RKO (cell line): ENCODE results near the gene CDKN2C.
"Not testable (repeated sequence)": the region's sequence is repeated elsewhere in the genome, so short reads cannot be mapped to it uniquely, and the experiment has no call there.

ENCODE experiments used
- DNase-seq: peaks from one replicate; pipeline ENCODE4 v3.0.0-alpha.2; 2016; ENCODE audit warnings: low spot score

The CDKN2C gene

GRCh38 chr1:50969611-50970508 is at the start of gene CDKN2C:
Gene CDKN2C (plus strand): TSS chr1:50970245. CDS start chr1:50970369, 124 bp downstream.
- peak; percentile 93 for DNase-seq

- DNase-seq, result no peak
Observed at GRCh38 chr1:50920409-50920808, 49.6 kb upstream of the CDKN2C start.

DNA sequence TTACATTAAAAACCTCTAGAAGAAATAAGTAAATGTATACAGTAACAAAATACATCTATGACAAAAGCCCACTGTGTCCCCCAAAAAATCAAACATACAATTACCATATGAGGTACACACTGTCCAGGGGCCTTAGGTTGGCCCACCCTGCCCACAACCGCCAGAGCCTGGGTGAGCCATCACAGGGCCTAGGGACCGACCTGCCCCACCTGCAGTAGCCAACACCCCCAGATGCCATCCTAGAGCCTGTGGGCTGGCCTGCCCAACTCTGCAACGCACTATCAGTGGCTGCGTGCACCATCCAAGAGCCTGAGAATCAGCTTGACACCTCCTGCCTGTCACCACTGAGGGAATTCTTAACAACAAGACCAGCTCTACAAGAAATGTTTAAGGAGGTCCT is 49.0 kb upstream of the CDKN2C start:
- DNase-seq, result no peak

GRCh38 chr1:50923564-50923963 is 46.5 kb upstream of the CDKN2C start:
- DNase-seq, result no peak

GRCh38 chr1:50929376-50929958 is 40.6 kb upstream of the CDKN2C start:
- DNase-seq, result peak; percentile 71

- DNase-seq, result no peak
Observed at GRCh38 chr1:50930193-50930592, 39.9 kb upstream of the CDKN2C start.

DNA sequence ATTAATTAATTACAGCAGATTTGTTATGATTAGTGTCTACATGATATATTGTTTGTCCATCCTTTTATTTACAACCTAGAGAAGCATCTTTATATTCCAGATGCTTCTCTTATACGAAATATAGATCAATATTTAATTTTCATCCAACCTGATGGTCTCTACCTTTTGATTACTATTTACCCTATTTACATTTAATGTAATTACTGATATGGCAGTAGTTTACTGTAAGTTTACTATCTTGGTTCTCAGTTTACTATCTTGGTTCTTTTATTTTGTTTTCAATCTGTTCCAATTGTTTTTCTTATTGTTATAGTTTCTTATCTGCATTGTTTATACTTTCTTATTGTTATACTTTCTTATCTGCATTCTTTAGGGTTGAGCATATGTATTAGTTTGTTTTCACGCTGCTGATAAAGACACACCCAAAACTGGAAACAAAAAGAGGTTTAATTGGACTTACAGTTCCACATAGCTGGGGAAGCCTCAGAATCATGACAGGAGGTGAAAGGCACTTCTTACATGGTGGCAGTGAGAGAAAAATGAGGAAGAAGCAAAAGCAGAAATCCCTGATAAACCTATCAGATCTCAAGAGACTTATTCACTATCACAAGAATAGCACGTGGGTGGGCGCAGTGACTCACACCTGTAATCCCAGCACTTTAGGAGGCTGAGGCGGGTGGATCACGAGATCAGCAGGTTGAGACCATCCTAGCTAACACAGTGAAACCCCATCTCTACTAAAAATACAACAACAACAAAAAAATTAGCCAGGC is 38.9 kb upstream of the CDKN2C start:
- no peak for DNase-seq

- DNase-seq, result not testable (repeated sequence)
Observed at GRCh38 chr1:50932043-50932442, 38.0 kb upstream of the CDKN2C start.

DNA sequence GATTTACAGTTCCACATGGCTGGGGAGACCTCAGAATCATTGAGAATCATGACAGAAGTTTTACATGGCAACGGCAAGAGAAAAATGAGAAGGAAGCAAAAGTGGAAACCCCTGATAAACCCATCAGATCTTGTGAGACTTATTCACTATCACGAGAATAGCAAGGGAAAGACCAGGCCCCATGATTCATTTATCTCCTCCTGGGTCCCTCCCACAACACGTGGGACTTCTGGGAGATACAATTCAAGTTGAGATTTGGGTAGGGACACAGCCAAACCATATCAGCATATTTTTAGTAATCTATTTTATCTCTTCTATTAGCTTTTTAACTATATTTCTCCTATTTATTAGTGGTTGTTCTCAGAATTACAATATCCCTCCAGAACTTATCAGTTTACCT is 36.3 kb upstream of the CDKN2C start:
- DNase-seq, result not testable (repeated sequence)

GRCh38 chr1:50934838-50935237 is 35.2 kb upstream of the CDKN2C start:
- no peak for DNase-seq

- DNase-seq, result not testable (repeated sequence)
Observed at GRCh38 chr1:50935276-50935675, 34.8 kb upstream of the CDKN2C start.

DNA sequence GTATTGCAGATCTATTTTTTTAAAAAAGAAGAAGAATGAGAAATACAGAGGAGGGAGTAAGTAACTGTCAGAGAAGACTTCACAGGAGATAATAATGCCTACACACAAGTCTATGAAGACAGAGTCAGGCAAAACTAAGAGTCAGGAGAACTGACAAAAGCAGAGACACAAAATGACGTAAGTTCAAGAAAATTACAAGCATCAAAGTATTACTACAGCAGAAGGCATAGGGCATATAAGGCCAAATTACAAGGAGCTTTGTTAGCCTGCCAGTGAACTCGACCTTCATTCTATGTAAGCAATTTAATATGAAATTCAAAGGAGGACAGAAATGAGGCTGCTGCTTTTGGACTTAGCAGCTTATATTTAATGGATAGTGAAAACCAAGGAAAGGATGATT is 33.7 kb upstream of the CDKN2C start:
- no peak for DNase-seq

DNA sequence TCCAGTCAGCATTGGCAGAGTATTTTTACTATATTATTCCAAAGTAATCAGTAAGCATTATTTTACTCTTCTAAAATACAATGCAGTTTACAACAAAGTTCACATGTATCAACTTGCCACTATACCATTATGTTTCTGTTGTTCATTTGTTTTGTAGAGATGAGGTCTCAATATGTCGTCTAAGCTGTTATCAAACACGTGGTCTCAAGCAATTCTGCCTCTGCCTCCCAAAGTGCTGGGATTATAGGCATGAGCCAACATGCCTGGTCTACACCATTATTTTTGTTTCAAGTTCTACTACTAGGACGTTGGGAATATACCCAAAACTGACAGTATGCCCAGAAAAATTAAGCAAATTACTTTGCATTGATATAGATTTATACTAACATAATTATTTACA is 29.8 kb upstream of the CDKN2C start:
- no peak for DNase-seq

GRCh38 chr1:50942334-50942733 is 27.7 kb upstream of the CDKN2C start:
- DNase-seq, result no peak

GRCh38 chr1:50949286-50949982 is 20.6 kb upstream of the CDKN2C start:
- no peak for DNase-seq

DNA sequence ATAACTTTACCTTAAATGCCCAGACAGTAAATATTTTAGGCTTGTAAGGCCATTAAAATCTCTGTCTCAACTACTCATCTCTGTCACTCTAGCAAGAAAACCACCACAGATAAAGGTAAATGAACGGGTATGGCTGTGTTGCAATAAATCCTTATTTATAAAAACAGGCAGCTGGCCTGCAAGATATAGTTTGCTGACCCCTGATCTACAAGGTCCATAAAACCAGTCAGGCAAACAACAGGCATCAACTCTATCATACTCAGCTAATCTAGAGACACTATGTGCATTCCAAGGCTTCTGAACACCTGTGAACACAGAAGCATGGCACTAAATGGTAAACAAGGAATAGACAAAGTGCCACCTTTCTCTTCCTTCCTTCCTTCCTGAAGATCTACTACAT is 19.6 kb upstream of the CDKN2C start:
- DNase-seq, result no peak

DNA sequence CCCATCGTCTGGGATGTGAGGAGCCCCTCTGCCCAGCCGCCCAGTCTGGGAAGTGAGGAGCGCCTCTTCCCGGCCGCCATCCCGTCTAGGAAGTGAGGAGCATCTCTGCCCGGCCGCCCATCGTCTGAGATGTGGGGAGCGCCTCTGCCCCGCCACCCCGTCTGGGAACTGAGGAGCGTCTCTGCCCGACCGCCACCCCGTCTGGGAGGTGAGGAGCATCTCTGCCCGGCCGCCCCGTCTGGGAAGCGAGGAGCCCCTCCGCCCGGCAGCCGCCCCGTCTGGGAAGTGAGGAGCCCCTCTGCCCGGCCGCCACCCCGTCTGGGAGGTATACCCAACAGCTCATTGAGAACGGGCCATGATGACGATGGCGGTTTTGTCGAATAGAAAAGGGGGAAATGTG is 17.5 kb upstream of the CDKN2C start:
- not testable (repeated sequence) for DNase-seq

DNA sequence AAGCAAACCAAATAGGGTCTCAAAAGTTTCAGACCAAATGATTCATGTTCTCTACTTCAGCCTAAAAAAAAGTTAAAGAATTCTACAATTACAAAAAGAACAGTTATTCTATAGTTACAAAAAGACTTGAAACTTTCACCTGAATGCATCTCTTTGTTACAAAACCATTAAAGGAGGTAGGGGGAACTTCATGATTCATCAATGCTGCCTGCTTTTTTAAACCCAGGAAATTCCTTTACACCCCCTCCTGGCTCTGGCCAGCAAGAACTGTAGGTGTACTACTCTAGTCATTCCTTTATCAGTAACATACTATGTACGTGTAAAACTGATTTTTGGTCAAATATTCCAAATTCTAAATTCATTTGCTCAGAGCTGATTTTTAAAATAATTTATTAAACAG is 14.9 kb upstream of the CDKN2C start:
- DNase-seq, result no peak

GRCh38 chr1:50959303-50959912 is 10.6 kb upstream of the CDKN2C start:
- peak; percentile 68 for DNase-seq

- peak; percentile 97 for DNase-seq
Observed at GRCh38 chr1:50959913-50960844, 9.9 kb upstream of the CDKN2C start, which contains the start of gene FAF1. Gene FAF1 (minus strand): TSS chr1:50960267. CDS start chr1:50959811, 456 bp downstream.
